Parathyroid adenoma (tissue), 2 donors: ENCODE results near the gene STOML1.

ENCODE experiments used
- H2AFZ ChIP-seq: fragments of 300-600 bp; sonication (generic); one replicate; pipeline ENCODE4 v1.7.0; 2017; ENCODE audit warnings: antibody characterized with exemption, mild to moderate bottlenecking
- H3K27ac ChIP-seq: fragments of 300-600 bp; sonication (generic); one replicate; pipeline ENCODE4 v1.7.0; 2017
- H3K27me3 ChIP-seq: fragments of 300-600 bp; sonication (generic); one replicate; pipeline ENCODE4 v1.7.0; 2017; ENCODE audit warnings: low read length; ENCODE audit not compliant: control insufficient read depth, insufficient read depth
- H3K36me3 ChIP-seq: fragments of 300-600 bp; sonication (generic); one replicate; pipeline ENCODE4 v1.7.0; 2017; ENCODE audit warnings: low read length; ENCODE audit not compliant: control insufficient read depth, insufficient read depth
- H3K4me1 ChIP-seq: fragments of 300-600 bp; sonication (generic); one replicate; pipeline ENCODE4 v1.7.0; 2017; ENCODE audit warnings: control low read depth
- H3K4me2 ChIP-seq: fragments of 300-600 bp; sonication (generic); one replicate; pipeline ENCODE4 v1.7.0; 2017; ENCODE audit warnings: low read length
- H3K4me3 ChIP-seq: fragments of 300-600 bp; sonication (generic); one replicate; pipeline ENCODE4 v1.7.0; 2017; ENCODE audit warnings: low read depth, low read length
- H3K79me2 ChIP-seq: fragments of 300-600 bp; sonication (generic); one replicate; pipeline ENCODE4 v1.7.0; 2017; ENCODE audit warnings: control low read depth
- H3K9ac ChIP-seq: fragments of 300-600 bp; sonication (generic); one replicate; pipeline ENCODE4 v1.7.0; 2017; ENCODE audit warnings: mild to moderate bottlenecking
- H3K9me3 ChIP-seq: fragments of 300-600 bp; sonication (generic); one replicate; pipeline ENCODE4 v1.7.0; 2017; ENCODE audit warnings: low read length; ENCODE audit not compliant: control insufficient read depth
- CTCF ChIP-seq: fragments of 300-600 bp; sonication (generic); IDR thresholded peaks from one replicate; pipeline ENCODE4 v1.7.0; 2017; ENCODE audit warnings: antibody characterized with exemption, mild to moderate bottlenecking
- donor health status: primary hyperparathyroidism.

Gene STOML1

GRCh38 chr15:73946046-73946721 is 45.9 kb downstream of the STOML1 start:
- H3K4me1 ChIP-seq, result peaks cover 6% of the 10 kb centered on the region
- no peak overlapping the region for H3K4me3 ChIP-seq
- H3K4me2 ChIP-seq, result no peak overlapping the region
- no peaks in the 10 kb centered on the region for H3K79me2 ChIP-seq
- no peak overlapping the region for H3K9ac ChIP-seq
- no peaks in the 10 kb centered on the region for H3K36me3 ChIP-seq
- no peak overlapping the region for H3K27ac ChIP-seq
- no peak overlapping the region for H2AFZ ChIP-seq
- no peaks in the 10 kb centered on the region for H3K9me3 ChIP-seq
- no peaks in the 10 kb centered on the region for H3K27me3 ChIP-seq
- TF ChIP-seq CTCF, result no peak

- Histone ChIP-seq H3K9ac (no peak overlapping the region), H3K4me3 (no peak overlapping the region)
These were observed 47.0 kb downstream of the STOML1 start for GRCh38 chr15:73945130-73945508.

GRCh38 chr15:73944161-73945129 is 47.6 kb downstream of the STOML1 start:
- Histone ChIP-seq H3K27ac (no peak overlapping the region), H3K79me2 (no peaks in the 10 kb centered on the region), H3K4me1 (peaks cover 24% of the 10 kb centered on the region), H3K9me3 (no peaks in the 10 kb centered on the region), H3K27me3 (no peaks in the 10 kb centered on the region), H3K4me2 (no peak overlapping the region), H3K36me3 (no peaks in the 10 kb centered on the region), H3K9ac (no peak overlapping the region), H3K4me3 (no peak overlapping the region), H2AFZ (no peak overlapping the region)
- TF ChIP-seq CTCF, result no peak

More at GRCh38 chr15:73945130-73945508, 47.0 kb downstream of the STOML1 start:
- H3K79me2 ChIP-seq, result no peaks in the 10 kb centered on the region
- no peaks in the 10 kb centered on the region for H3K36me3 ChIP-seq
- peaks cover 17% of the 10 kb centered on the region for H3K4me1 ChIP-seq
- H3K9me3 ChIP-seq, result no peaks in the 10 kb centered on the region
- no peak overlapping the region for H3K27ac ChIP-seq
- TF ChIP-seq CTCF, result no peak
- H3K4me2 ChIP-seq, result no peak overlapping the region
- H3K27me3 ChIP-seq, result no peaks in the 10 kb centered on the region
- no peak overlapping the region for H2AFZ ChIP-seq

- Histone ChIP-seq H3K27me3 (no peaks in the 10 kb centered on the region), H2AFZ (no peak overlapping the region), H3K27ac (peak overlapping the region; percentile 69), H3K79me2 (no peaks in the 10 kb centered on the region), H3K4me2 (no peak overlapping the region), H3K9me3 (no peaks in the 10 kb centered on the region), H3K4me1 (peaks cover 34% of the 10 kb centered on the region), H3K4me3 (no peak overlapping the region), H3K9ac (no peak overlapping the region), H3K36me3 (no peaks in the 10 kb centered on the region)
- TF ChIP-seq CTCF, result no peak
These were observed 49.3 kb downstream of the STOML1 start for GRCh38 chr15:73942751-73943270.
